HepG2 (cell line): ENCODE results near the gene CFL1. TPM values are rescaled to one million over a fixed set of nuclear protein-coding genes. Genes with fewer than 3 reads are reported as not detected.

ENCODE experiments used
- BRCA1 ChIP-seq: sonication (generic); formaldehyde crosslinking; IDR thresholded peaks from 2 replicates; pipeline ENCODE4 v1.4.0; 2020; ENCODE audit warnings: missing genetic modification reagents
- DBP ChIP-seq: sonication (generic); formaldehyde crosslinking; IDR thresholded peaks from 2 replicates; pipeline ENCODE4 v1.4.0; 2020; ENCODE audit warnings: missing genetic modification reagents; ENCODE audit errors: not compliant biosample characterization
- FUBP1 ChIP-seq: sonication (generic); formaldehyde crosslinking; IDR thresholded peaks from 2 replicates; pipeline ENCODE4 v1.5.1; 2020; ENCODE audit warnings: missing genetic modification reagents, mild to moderate bottlenecking, borderline replicate concordance
- HOXA7 ChIP-seq: sonication (generic); formaldehyde crosslinking; IDR thresholded peaks from 2 replicates; pipeline ENCODE4 v1.8.1; 2022; ENCODE audit warnings: mild to moderate bottlenecking, missing genetic modification reagents, moderate library complexity
- KDM3A ChIP-seq: IDR thresholded peaks from 2 replicates; pipeline ENCODE4 v1.6.1; 2018; ENCODE audit warnings: low read depth, missing compliant biosample characterization
- MYPOP ChIP-seq: sonication (generic); formaldehyde crosslinking; IDR thresholded peaks from 2 replicates; pipeline ENCODE4 v1.8.1; 2023; ENCODE audit warnings: mild to moderate bottlenecking, moderate library complexity, missing genetic modification reagents
- NCOA1 ChIP-seq: sonication (generic); formaldehyde crosslinking; IDR thresholded peaks from 2 replicates; pipeline ENCODE4 v1.9.0; 2021; ENCODE audit warnings: missing genetic modification reagents
- NR2F1 ChIP-seq, 2 experiments: fragments of 450-650 bp in 1 of 2; formaldehyde crosslinking in 1 of 2; IDR thresholded peaks; 2 replicates each; pipeline versions ENCODE4 v1.5.0 to v1.6.1; 2016 to 2020; ENCODE audit warnings: mild to moderate bottlenecking in 1 of 2, missing compliant biosample characterization in 1 of 2, missing genetic modification reagents in 1 of 2, moderate library complexity in 1 of 2
- PAWR ChIP-seq: sonication (generic); formaldehyde crosslinking; IDR thresholded peaks from 2 replicates; pipeline ENCODE4 v1.4.0; 2020; ENCODE audit warnings: missing genetic modification reagents, mild to moderate bottlenecking, borderline replicate concordance
- PHF8 ChIP-seq: sonication (generic); formaldehyde crosslinking; IDR thresholded peaks from 2 replicates; pipeline ENCODE4 v1.5.0; 2020; ENCODE audit warnings: missing genetic modification reagents
- PITX1 ChIP-seq: sonication (generic); formaldehyde crosslinking; IDR thresholded peaks from 2 replicates; pipeline ENCODE4 v1.5.1; 2020; ENCODE audit warnings: mild to moderate bottlenecking, missing genetic modification reagents
- SAFB2 ChIP-seq: sonication (generic); formaldehyde crosslinking; IDR thresholded peaks from 2 replicates; pipeline ENCODE4 v1.5.1; 2020; ENCODE audit warnings: missing genetic modification reagents, low read depth, mild to moderate bottlenecking, borderline replicate concordance
- SIN3B ChIP-seq: fragments of 150-350 bp; IDR thresholded peaks from 2 replicates; pipeline ENCODE4 v1.6.1; 2014; ENCODE audit warnings: low read length
- TCF7L2 ChIP-seq: IDR thresholded peaks from 2 replicates; pipeline ENCODE4 v1.6.1; 2011; ENCODE audit warnings: mild to moderate bottlenecking, low read depth, low read length, moderate library complexity
- TOE1 ChIP-seq: sonication (generic); formaldehyde crosslinking; IDR thresholded peaks from 2 replicates; pipeline ENCODE4 v1.4.0; 2020; ENCODE audit warnings: mild to moderate bottlenecking, missing genetic modification reagents
- ZBTB49 ChIP-seq: sonication (generic); formaldehyde crosslinking; IDR thresholded peaks from 2 replicates; pipeline ENCODE4 v1.4.0; 2020; ENCODE audit warnings: missing genetic modification reagents, borderline replicate concordance
- ZKSCAN1 ChIP-seq: fragments of 150-350 bp; IDR thresholded peaks from 2 replicates; pipeline ENCODE4 v1.6.1; 2014; ENCODE audit warnings: low read length
- ZNF292 ChIP-seq: sonication (generic); formaldehyde crosslinking; IDR thresholded peaks from 2 replicates; pipeline ENCODE4 v1.8.1; 2022; ENCODE audit warnings: mild to moderate bottlenecking, low read depth, missing genetic modification reagents, borderline replicate concordance
- ZNF512 ChIP-seq: sonication (generic); formaldehyde crosslinking; IDR thresholded peaks from 2 replicates; pipeline ENCODE4 v1.4.0; 2020; ENCODE audit warnings: mild to moderate bottlenecking, missing genetic modification reagents
- ZNF547 ChIP-seq: sonication (generic); formaldehyde crosslinking; IDR thresholded peaks from 2 replicates; pipeline ENCODE4 v1.5.1; 2020; ENCODE audit warnings: mild to moderate bottlenecking, missing genetic modification reagents
- polyA plus RNA-seq, 8 experiments: library from polyadenylated mRNA; depleted of rRNA in 3 of 8; stranded (reverse) in 7 of 8; unstranded in 1 of 8; fragments of >200 nt; fragmentation: Illumina TruSeq in 4 of 8; extraction: Trizol in 4 of 8; gene quantifications; 2 replicates each; pipeline versions ENCODE4 v1.2.1 to v1.2.3, GENCODE V29; 2011 to 2016; ENCODE audit warnings: low read depth in 4 of 8, missing spikeins in 1 of 8, mixed read lengths in 1 of 8; ENCODE audit not compliant: insufficient read depth in 1 of 8
- total RNA-seq, 5 experiments: library from RNA; depleted of rRNA; stranded (reverse); fragments of >200 nt; fragmentation: Illumina TruSeq; extraction: Trizol; gene quantifications; 2 replicates each; pipeline ENCODE4 v1.2.3, GENCODE V29; 2016; ENCODE audit warnings: low read depth in 1 of 5

The CFL1 gene
- total and polyA plus RNA-seq, 2 of the 13 experiments (the other 11 are each of a cell fraction or from before 2014, with no cell fraction given) = 379 to 383 TPM

GRCh38 chr11:65857853-65858680 lies at the start of gene CFL1 (continued):
- TF ChIP-seq ZBTB49 (CRISPR knock-in tag) = no peak
- no peak for TF ChIP-seq DBP
- TF ChIP-seq NCOA1 (CRISPR knock-in tag) = no peak
- 0 out of 2 replicates have a peak, but pooled peaks have one; percentile 48 for TF ChIP-seq KDM3A (CRISPR knock-in tag)
- TF ChIP-seq TOE1 (CRISPR knock-in tag) = no peak
- TF ChIP-seq PHF8 (CRISPR knock-in tag) = peak; percentile 82
- TF ChIP-seq ZNF512 = no peak
- TF ChIP-seq ZKSCAN1 = no peak
- no peak for TF ChIP-seq PAWR
- no peak for TF ChIP-seq SIN3B
- no peak for TF ChIP-seq FUBP1 (CRISPR knock-in tag)
- TF ChIP-seq ZNF547 (CRISPR knock-in tag) = peak; percentile 52; the same call in 1 of the 2 replicates
- TF ChIP-seq HOXA7 (CRISPR knock-in tag) = no peak
- TF ChIP-seq SAFB2 (CRISPR knock-in tag) = no peak; the same call in 1 of the 2 replicates
- no peak for TF ChIP-seq TCF7L2
- TF ChIP-seq MYPOP = peak; percentile 87
- TF ChIP-seq PITX1 (CRISPR knock-in tag) = no peak; the same call in 1 of the 2 replicates
- no peak for TF ChIP-seq ZNF292 (CRISPR knock-in tag)
- no peak for TF ChIP-seq BRCA1 (CRISPR knock-in tag)
- TF ChIP-seq NR2F1 (CRISPR knock-in tag; IDR thresholded peaks at IDR 0.05) = no peak
